Measurements from ENCODE around the gene TARBP1. TPM values are rescaled to one million over a fixed set of nuclear protein-coding genes. Genes with fewer than 3 reads are reported as not detected.

TARBP1 gene
- total and polyA plus RNA-seq, 2 of the 13 experiments (the other 11 are each of a cell fraction or from before 2014, with no cell fraction given) = 37.7 to 67.0 TPM

GRCh38 chr1:234348964-234349363 lies 130.0 kb downstream of the TARBP1 start (continued):
- TF ChIP-seq, protein P1, sequence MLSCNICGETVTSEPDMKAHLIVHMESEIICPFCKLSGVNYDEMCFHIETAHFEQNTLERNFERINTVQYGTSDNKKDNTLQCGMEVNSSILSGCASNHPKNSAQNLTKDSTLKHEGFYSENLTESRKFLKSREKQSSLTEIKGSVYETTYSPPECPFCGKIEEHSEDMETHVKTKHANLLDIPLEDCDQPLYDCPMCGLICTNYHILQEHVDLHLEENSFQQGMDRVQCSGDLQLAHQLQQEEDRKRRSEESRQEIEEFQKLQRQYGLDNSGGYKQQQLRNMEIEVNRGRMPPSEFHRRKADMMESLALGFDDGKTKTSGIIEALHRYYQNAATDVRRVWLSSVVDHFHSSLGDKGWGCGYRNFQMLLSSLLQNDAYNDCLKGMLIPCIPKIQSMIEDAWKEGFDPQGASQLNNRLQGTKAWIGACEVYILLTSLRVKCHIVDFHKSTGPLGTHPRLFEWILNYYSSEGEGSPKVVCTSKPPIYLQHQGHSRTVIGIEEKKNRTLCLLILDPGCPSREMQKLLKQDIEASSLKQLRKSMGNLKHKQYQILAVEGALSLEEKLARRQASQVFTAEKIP (CRISPR knock-in tag; IDR thresholded peaks at IDR 0.05; ENCODE audit: borderline replicate concordance) = no peak
- TF ChIP-seq ETV6 (CRISPR knock-in tag; conservative IDR thresholded peaks at IDR 0.05) = no peak
- no peak for TF ChIP-seq ZNF580 (CRISPR knock-in tag; IDR thresholded peaks at IDR 0.05; ENCODE audit: borderline replicate concordance, low read depth)
- TF ChIP-seq ZNF44 (CRISPR knock-in tag; IDR thresholded peaks at IDR 0.05) = no peak
- TF ChIP-seq HHEX (CRISPR knock-in tag; IDR thresholded peaks at IDR 0.05) = no peak
- TF ChIP-seq ZFP41 (CRISPR knock-in tag; IDR thresholded peaks at IDR 0.05; ENCODE audit: borderline replicate concordance) = no peak
- no peak for TF ChIP-seq ARID2 (CRISPR knock-in tag; IDR thresholded peaks at IDR 0.05; ENCODE audit: borderline replicate concordance)
- TF ChIP-seq, protein P2, sequence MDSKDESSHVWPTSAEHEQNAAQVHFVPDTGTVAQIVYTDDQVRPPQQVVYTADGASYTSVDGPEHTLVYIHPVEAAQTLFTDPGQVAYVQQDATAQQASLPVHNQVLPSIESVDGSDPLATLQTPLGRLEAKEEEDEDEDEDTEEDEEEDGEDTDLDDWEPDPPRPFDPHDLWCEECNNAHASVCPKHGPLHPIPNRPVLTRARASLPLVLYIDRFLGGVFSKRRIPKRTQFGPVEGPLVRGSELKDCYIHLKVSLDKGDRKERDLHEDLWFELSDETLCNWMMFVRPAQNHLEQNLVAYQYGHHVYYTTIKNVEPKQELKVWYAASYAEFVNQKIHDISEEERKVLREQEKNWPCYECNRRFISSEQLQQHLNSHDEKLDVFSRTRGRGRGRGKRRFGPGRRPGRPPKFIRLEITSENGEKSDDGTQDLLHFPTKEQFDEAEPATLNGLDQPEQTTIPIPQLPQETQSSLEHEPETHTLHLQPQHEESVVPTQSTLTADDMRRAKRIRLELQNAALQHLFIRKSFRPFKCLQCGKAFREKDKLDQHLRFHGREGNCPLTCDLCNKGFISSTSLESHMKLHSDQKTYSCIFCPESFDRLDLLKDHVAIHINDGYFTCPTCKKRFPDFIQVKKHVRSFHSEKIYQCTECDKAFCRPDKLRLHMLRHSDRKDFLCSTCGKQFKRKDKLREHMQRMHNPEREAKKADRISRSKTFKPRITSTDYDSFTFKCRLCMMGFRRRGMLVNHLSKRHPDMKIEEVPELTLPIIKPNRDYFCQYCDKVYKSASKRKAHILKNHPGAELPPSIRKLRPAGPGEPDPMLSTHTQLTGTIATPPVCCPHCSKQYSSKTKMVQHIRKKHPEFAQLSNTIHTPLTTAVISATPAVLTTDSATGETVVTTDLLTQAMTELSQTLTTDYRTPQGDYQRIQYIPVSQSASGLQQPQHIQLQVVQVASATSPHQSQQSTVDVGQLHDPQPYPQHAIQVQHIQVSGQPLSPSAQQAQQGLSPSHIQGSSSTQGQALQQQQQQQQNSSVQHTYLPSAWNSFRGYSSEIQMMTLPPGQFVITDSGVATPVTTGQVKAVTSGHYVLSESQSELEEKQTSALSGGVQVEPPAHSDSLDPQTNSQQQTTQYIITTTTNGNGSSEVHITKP (CRISPR knock-in tag; IDR thresholded peaks at IDR 0.05; ENCODE audit: low read depth) = no peak
- no peak for TF ChIP-seq ZNF34 (CRISPR knock-in tag; IDR thresholded peaks at IDR 0.05; ENCODE audit: borderline replicate concordance)
- TF ChIP-seq, protein P3, sequence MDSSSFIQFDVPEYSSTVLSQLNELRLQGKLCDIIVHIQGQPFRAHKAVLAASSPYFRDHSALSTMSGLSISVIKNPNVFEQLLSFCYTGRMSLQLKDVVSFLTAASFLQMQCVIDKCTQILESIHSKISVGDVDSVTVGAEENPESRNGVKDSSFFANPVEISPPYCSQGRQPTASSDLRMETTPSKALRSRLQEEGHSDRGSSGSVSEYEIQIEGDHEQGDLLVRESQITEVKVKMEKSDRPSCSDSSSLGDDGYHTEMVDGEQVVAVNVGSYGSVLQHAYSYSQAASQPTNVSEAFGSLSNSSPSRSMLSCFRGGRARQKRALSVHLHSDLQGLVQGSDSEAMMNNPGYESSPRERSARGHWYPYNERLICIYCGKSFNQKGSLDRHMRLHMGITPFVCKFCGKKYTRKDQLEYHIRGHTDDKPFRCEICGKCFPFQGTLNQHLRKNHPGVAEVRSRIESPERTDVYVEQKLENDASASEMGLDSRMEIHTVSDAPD (CRISPR knock-in tag; IDR thresholded peaks at IDR 0.05) = no peak
- no peak for TF ChIP-seq RFX3 (CRISPR knock-in tag; IDR thresholded peaks at IDR 0.05)
- no peak for TF ChIP-seq RFX5 (IDR thresholded peaks at IDR 0.05; ENCODE audit: low read depth, low read length)
- TF ChIP-seq ZNF878 (CRISPR knock-in tag; IDR thresholded peaks at IDR 0.05) = 0 out of 2 replicates have a peak, but pooled peaks have one; percentile 33
- peak; percentile 42; the same call in 1 of the 2 replicates for TF ChIP-seq GATAD2A (CRISPR knock-in tag; IDR thresholded peaks at IDR 0.05)
- TF ChIP-seq PAXIP1 (CRISPR knock-in tag; conservative IDR thresholded peaks at IDR 0.05) = peak; percentile 72
- no peak for TF ChIP-seq ZNF713 (CRISPR knock-in tag; IDR thresholded peaks at IDR 0.05)
- no peak for TF ChIP-seq PHB2 (IDR thresholded peaks at IDR 0.05; ENCODE audit: partially characterized antibody)
- no peak for TF ChIP-seq ZNF382 (CRISPR knock-in tag; IDR thresholded peaks at IDR 0.05; ENCODE audit: borderline replicate concordance)
- peak; percentile 35; the same call in 1 of the 2 replicates for TF ChIP-seq ZFX (CRISPR knock-in tag; IDR thresholded peaks at IDR 0.05; ENCODE audit: low read depth)
- no peak for TF ChIP-seq CCAR2 (optimal IDR thresholded peaks at IDR 0.05; ENCODE audit: low read depth, low read length)
- TF ChIP-seq ZNF552 (CRISPR knock-in tag; IDR thresholded peaks at IDR 0.05; ENCODE audit: borderline replicate concordance) = no peak
